HEK293T (cell line): ENCODE results near the gene ATRIP.

Experiments
- BHLHE40 ChIP-seq: fragments of 450-650 bp; IDR thresholded peaks from 2 replicates; pipeline ENCODE4 v1.6.1; 2016; ENCODE audit warnings: mild to moderate bottlenecking, moderate library complexity, borderline replicate concordance
- CTBP1 ChIP-seq: fragments of 450-650 bp; IDR thresholded peaks from 2 replicates; pipeline ENCODE4 v1.6.1; 2016; ENCODE audit warnings: borderline replicate concordance
- ELF4 ChIP-seq: fragments of 450-650 bp; IDR thresholded peaks from 2 replicates; pipeline ENCODE4 v1.6.1; 2017; ENCODE audit warnings: antibody characterized with exemption
- FOXA1 ChIP-seq: fragments of 450-650 bp; IDR thresholded peaks from 2 replicates; pipeline ENCODE4 v1.6.1; 2016; ENCODE audit warnings: mild to moderate bottlenecking
- FOXK2 ChIP-seq: fragments of 450-650 bp; IDR thresholded peaks from 2 replicates; pipeline ENCODE4 v1.6.1; 2016; ENCODE audit warnings: mild to moderate bottlenecking
- FOXM1 ChIP-seq: fragments of 450-650 bp; IDR thresholded peaks from 2 replicates; pipeline ENCODE4 v1.6.1; 2017; ENCODE audit warnings: mild to moderate bottlenecking, borderline replicate concordance
- LEF1 ChIP-seq: fragments of 450-650 bp; IDR thresholded peaks from 2 replicates; pipeline ENCODE4 v1.6.1; 2017; ENCODE audit warnings: mild to moderate bottlenecking, borderline replicate concordance
- SP1 ChIP-seq: fragments of 450-650 bp; IDR thresholded peaks from 2 replicates; pipeline ENCODE4 v1.6.1; 2017
- SUZ12 ChIP-seq: fragments of 450-650 bp; IDR thresholded peaks from 2 replicates; pipeline ENCODE4 v1.6.1; 2016; ENCODE audit warnings: mild to moderate bottlenecking
- ZNF384 ChIP-seq: fragments of 450-650 bp; IDR thresholded peaks from 2 replicates; pipeline ENCODE4 v1.6.1; 2016
- TF ChIP-seq, protein P1 (sequence below): fragments of 450-650 bp; IDR thresholded peaks from 2 replicates; pipeline ENCODE4 v1.6.1; 2016

- TF ChIP-seq FOXM1 (no peak), ELF4 (no peak), SUZ12 (no peak), CTBP1 (no peak), LEF1 (no peak), FOXK2 (no peak), BHLHE40 (no peak), SP1 (no peak), FOXA1 (no peak), ZNF384 (no peak)
- TF ChIP-seq, protein P1, sequence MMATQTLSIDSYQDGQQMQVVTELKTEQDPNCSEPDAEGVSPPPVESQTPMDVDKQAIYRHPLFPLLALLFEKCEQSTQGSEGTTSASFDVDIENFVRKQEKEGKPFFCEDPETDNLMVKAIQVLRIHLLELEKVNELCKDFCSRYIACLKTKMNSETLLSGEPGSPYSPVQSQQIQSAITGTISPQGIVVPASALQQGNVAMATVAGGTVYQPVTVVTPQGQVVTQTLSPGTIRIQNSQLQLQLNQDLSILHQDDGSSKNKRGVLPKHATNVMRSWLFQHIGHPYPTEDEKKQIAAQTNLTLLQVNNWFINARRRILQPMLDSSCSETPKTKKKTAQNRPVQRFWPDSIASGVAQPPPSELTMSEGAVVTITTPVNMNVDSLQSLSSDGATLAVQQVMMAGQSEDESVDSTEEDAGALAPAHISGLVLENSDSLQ, result no peak
Measured at GRCh38 chr3:48416091-48416505, 30.4 kb upstream of the ATRIP start.
